Bronchial epithelial cell (primary cell): ENCODE data around the gene CLCN4. TPM values are rescaled to one million over a fixed set of nuclear protein-coding genes. Genes with fewer than 3 reads are reported as not detected.

Source experiments
- DNase-seq: peaks from one replicate; pipeline ENCODE4 v3.0.0-alpha.2; 2010; ENCODE audit warnings: low read depth
- FAIRE-seq: peaks from 2 replicates; lab custom pipeline; 2011; peaks lifted over from hg19 to GRCh38; lab: Jason Lieb, UNC
- H3K27me3 ChIP-seq: 2 replicates; pipeline ENCODE4 v1.5.1; 2011; ENCODE audit warnings: low read length; ENCODE audit not compliant: control insufficient read depth, insufficient read depth
- H3K36me3 ChIP-seq: 2 replicates; pipeline ENCODE4 v1.5.1; 2011; ENCODE audit warnings: low read length; ENCODE audit not compliant: control insufficient read depth, insufficient read depth
- H3K4me3 ChIP-seq: 2 replicates; pipeline ENCODE4 v1.5.1; 2011; ENCODE audit warnings: mild to moderate bottlenecking, low read depth, low read length, control low read depth
- total RNA-seq: library from RNA; depleted of rRNA; stranded (reverse); fragments of >200 nt; gene quantifications from 2 replicates; pipeline ENCODE4 v1.2.1, GENCODE V29; 2014
- TF ChIP-seq, protein P1 (sequence below): IDR thresholded peaks from 2 replicates; pipeline ENCODE4 v1.5.1; 2011; ENCODE audit warnings: mild to moderate bottlenecking, moderate library complexity, low read length, control low read depth, inconsistent platforms; ENCODE audit not compliant: insufficient read depth, severe bottlenecking

Gene CLCN4
- total RNA-seq, 1 donor from 2014 or later = 1.3 TPM

DNA sequence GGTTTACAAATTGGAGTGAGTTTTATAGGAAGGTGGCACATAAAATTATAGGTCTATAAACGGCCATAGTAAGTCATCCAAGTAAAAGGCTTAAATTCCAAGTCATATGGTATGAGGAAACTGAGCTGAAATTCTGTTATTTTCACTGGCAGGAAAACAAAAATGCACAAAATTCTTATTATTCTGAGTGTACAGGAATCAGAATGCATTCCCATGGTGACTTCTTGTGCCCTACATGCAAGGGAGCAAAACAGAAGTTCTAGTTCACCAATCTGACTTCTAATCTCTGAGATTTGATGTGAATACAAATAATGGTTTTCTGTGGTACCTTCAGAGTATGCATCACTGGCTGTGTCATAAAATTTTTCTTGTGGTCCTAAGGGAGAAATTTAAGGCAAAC lies 102.9 kb downstream of the CLCN4 start:
- FAIRE-seq (no peak), DNase-seq (no peak)
- no peaks in the 10 kb centered on the region for H3K27me3 ChIP-seq
- H3K36me3 ChIP-seq = no peaks in the 10 kb centered on the region
- TF ChIP-seq, protein P1, sequence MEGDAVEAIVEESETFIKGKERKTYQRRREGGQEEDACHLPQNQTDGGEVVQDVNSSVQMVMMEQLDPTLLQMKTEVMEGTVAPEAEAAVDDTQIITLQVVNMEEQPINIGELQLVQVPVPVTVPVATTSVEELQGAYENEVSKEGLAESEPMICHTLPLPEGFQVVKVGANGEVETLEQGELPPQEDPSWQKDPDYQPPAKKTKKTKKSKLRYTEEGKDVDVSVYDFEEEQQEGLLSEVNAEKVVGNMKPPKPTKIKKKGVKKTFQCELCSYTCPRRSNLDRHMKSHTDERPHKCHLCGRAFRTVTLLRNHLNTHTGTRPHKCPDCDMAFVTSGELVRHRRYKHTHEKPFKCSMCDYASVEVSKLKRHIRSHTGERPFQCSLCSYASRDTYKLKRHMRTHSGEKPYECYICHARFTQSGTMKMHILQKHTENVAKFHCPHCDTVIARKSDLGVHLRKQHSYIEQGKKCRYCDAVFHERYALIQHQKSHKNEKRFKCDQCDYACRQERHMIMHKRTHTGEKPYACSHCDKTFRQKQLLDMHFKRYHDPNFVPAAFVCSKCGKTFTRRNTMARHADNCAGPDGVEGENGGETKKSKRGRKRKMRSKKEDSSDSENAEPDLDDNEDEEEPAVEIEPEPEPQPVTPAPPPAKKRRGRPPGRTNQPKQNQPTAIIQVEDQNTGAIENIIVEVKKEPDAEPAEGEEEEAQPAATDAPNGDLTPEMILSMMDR = no peak
- no peak overlapping the region for H3K4me3 ChIP-seq

DNA sequence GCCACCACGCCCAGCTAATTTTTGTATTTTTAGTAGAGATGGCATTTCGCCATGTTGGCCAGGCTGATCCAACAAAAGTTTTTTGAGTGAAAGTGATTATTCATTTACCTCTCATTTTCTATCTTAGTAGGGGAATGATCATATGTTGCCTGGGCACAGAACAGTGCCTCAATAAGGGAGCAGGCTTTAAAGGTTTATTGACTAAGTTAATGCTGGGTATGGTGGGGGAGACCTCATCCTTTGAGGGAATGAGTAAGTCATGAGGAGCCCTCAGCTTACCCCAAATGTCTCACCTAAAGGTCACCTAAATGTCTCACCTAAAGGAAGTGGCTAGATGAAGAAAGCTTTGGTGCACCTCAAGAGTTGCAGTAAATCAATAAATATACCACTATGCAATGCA lies 109.0 kb downstream of the CLCN4 start:
- TF ChIP-seq, protein P1 = no peak
- Histone ChIP-seq H3K36me3 (no peaks in the 10 kb centered on the region), H3K27me3 (no peaks in the 10 kb centered on the region), H3K4me3 (no peak overlapping the region)
- DNase-seq (no peak), FAIRE-seq (no peak)

DNA sequence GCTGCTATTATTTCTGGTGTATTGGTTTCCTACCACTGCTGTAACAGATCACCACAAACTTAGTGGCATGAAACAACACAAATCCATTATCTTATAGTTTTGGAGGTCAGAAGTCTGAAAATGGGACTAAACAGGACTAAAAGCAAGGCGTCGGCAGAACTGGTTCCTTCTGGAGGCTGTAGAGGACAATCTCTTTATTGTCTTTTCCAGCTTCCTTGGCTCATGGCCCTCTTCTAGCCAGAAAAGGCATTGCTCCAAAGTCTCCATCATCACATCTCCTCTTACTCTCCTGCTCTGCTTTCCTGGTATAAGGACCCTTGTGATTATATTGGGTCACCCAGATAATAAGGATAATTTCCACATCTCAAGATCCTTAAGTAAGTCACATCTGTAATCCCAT lies 121.9 kb downstream of the CLCN4 start:
- Histone ChIP-seq H3K27me3 (peaks cover 1% of the 10 kb centered on the region), H3K36me3 (no peaks in the 10 kb centered on the region), H3K4me3 (no peak overlapping the region)
- no peak for FAIRE-seq
- TF ChIP-seq, protein P1 = no peak
- no peak for DNase-seq

DNA sequence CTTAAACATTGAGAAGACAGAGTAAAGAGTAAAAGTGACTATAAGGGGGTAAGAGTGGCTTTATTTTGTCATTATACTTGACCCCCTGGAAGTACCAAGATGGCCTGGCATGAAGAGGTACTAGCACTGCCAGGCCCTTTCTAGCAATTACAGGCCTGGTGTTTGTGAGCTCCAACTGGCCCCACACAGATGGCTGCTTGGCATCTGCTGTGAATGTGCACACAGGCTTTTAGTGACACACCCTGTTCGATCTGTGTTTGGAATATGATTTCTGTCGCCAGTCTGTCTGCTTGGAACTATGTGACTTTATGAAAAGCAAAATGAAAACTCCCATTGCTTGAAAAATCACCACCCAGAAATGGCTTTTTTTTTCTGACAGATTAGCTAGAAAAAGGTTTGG lies 123.3 kb downstream of the CLCN4 start:
- H3K4me3 ChIP-seq = no peak overlapping the region
- DNase-seq (no peak), FAIRE-seq (no peak)
- TF ChIP-seq, protein P1 = no peak
- H3K27me3 ChIP-seq = peaks cover 1% of the 10 kb centered on the region
- H3K36me3 ChIP-seq = no peaks in the 10 kb centered on the region

DNA sequence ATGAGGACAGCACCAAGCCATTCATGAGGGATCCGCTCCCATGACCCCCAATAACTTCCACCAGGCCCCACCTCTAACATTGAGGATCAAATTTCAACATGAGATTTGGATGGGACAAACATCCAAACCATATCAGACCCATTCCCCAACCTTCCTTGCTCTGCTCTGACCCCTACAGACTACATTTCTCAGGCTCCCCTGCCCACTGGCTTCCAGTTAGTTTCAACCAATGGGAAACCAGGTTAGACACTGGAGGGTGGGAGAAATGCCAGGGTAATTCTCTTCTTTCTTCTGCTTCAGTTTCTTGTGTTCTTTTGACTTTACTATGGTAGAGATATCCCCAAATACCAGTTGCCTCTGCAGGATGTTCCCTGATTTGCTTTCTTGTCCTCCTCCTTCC lies 125.7 kb downstream of the CLCN4 start:
- no peaks in the 10 kb centered on the region for H3K36me3 ChIP-seq
- FAIRE-seq = no peak
- H3K4me3 ChIP-seq = no peak overlapping the region
- H3K27me3 ChIP-seq = peaks cover 1% of the 10 kb centered on the region
- TF ChIP-seq, protein P1 = no peak
- no peak for DNase-seq

DNA sequence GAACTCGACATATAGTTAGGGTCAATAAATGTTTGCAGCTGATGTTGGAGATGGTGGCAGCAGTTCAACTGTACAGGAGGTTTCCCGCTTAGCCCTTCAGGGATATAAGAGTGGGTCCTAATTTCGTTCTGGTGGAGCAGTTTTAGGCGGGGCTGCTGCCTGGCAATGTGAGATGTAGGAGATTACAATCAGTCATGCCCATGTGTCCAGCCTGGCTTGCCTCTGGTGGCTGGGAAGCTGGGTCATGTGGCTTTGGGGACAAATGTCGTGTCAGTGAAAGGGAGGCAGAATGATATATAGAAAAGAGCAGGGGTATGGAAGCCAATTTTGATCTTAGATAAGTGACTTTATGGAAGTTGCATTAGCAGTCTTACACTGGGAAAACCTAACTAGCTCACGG lies 129.4 kb downstream of the CLCN4 start:
- FAIRE-seq (no peak), DNase-seq (no peak)
- no peaks in the 10 kb centered on the region for H3K27me3 ChIP-seq
- no peak overlapping the region for H3K4me3 ChIP-seq
- no peaks in the 10 kb centered on the region for H3K36me3 ChIP-seq
- TF ChIP-seq, protein P1 = no peak
